ENCODE data around the gene SCNN1G.

DNA sequence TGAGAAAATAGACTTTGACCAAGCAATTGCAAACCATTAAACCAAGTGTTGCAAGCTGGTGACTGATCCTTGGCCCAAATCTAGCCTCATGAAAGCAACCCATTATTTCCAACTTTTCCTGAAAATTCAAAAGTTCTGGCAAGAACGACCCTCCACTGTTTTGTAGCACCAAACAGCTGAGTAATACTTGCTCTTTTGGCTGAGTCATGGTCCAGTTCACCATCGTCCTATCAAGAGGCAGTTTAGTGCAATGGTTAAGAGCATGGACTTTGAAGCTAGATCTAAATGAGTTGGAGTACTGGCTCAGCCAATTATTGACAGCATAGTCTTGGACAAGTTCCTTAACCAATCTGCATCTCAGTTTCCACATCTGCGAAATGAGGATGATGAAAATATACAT, 31.3 kb downstream of the SCNN1G start:
- TF ChIP-seq, protein P1, sequence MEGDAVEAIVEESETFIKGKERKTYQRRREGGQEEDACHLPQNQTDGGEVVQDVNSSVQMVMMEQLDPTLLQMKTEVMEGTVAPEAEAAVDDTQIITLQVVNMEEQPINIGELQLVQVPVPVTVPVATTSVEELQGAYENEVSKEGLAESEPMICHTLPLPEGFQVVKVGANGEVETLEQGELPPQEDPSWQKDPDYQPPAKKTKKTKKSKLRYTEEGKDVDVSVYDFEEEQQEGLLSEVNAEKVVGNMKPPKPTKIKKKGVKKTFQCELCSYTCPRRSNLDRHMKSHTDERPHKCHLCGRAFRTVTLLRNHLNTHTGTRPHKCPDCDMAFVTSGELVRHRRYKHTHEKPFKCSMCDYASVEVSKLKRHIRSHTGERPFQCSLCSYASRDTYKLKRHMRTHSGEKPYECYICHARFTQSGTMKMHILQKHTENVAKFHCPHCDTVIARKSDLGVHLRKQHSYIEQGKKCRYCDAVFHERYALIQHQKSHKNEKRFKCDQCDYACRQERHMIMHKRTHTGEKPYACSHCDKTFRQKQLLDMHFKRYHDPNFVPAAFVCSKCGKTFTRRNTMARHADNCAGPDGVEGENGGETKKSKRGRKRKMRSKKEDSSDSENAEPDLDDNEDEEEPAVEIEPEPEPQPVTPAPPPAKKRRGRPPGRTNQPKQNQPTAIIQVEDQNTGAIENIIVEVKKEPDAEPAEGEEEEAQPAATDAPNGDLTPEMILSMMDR (conservative IDR thresholded peaks at IDR 0.05 in 1 of 2, IDR thresholded peaks at IDR 0.05 in 1 of 2; ENCODE audit: low read depth in 1 of 2, low read length in 2 of 2): no peak
- TF ChIP-seq EZH2 (IDR thresholded peaks at IDR 0.05; ENCODE audit: low read length, missing control alignments): no peak

All from fibroblast of lung (primary cell).